ENCODE results near the gene LINC01488.

The LINC01488 gene

GRCh38 chr11:69496202-69496557 is 14.7 kb downstream of the LINC01488 start:
- TF ChIP-seq TCF4 (CRISPR knock-in tag; IDR thresholded peaks at IDR 0.05; ENCODE audit: borderline replicate concordance), result no peak
- ATAC-seq, result no peak

- TF ChIP-seq RARB (CRISPR knock-in tag; IDR thresholded peaks at IDR 0.05) (no peak), ZFP30 (CRISPR knock-in tag; IDR thresholded peaks at IDR 0.05) (no peak), GLIS3 (CRISPR knock-in tag; IDR thresholded peaks at IDR 0.05) (no peak), PATZ1 (CRISPR knock-in tag; IDR thresholded peaks at IDR 0.05; ENCODE audit: borderline replicate concordance) (no peak), CREB5 (CRISPR knock-in tag; IDR thresholded peaks at IDR 0.05; ENCODE audit: low read depth) (no peak), ZNF565 (CRISPR knock-in tag; conservative IDR thresholded peaks at IDR 0.05; ENCODE audit: low read depth) (no peak), SNAI2 (CRISPR knock-in tag; IDR thresholded peaks at IDR 0.05) (no peak), ZNF8 (CRISPR knock-in tag; IDR thresholded peaks at IDR 0.05) (no peak), ZFP3 (CRISPR knock-in tag; IDR thresholded peaks at IDR 0.05) (no peak), OSR1 (CRISPR knock-in tag; IDR thresholded peaks at IDR 0.05) (no peak)
- ATAC-seq, result peak; percentile 61
Measured at GRCh38 chr11:69496631-69497220, 15.3 kb downstream of the LINC01488 start.

- ATAC-seq, result peak; percentile 99
- TF ChIP-seq ZFP3 (CRISPR knock-in tag; IDR thresholded peaks at IDR 0.05) (0 out of 2 replicates have a peak, but pooled peaks have one; percentile 33), BACH2 (CRISPR knock-in tag; IDR thresholded peaks at IDR 0.05; ENCODE audit: borderline replicate concordance) (no peak), CSDC2 (CRISPR knock-in tag; IDR thresholded peaks at IDR 0.05) (peak; percentile 84; the same call in 1 of the 2 replicates), ZFP30 (CRISPR knock-in tag; IDR thresholded peaks at IDR 0.05) (no peak), PATZ1 (CRISPR knock-in tag; IDR thresholded peaks at IDR 0.05; ENCODE audit: borderline replicate concordance) (0 out of 2 replicates have a peak, but pooled peaks have one; percentile 85), ISL1 (CRISPR knock-in tag; IDR thresholded peaks at IDR 0.05) (peak; percentile 48; the same call in 1 of the 2 replicates), POU6F1 (CRISPR knock-in tag; IDR thresholded peaks at IDR 0.05; ENCODE audit: borderline replicate concordance, low read depth) (0 out of 2 replicates have a peak, but pooled peaks have one; percentile 68), CREB5 (CRISPR knock-in tag; IDR thresholded peaks at IDR 0.05; ENCODE audit: low read depth) (peak; percentile 94)
Measured at GRCh38 chr11:69497221-69497787, 15.8 kb downstream of the LINC01488 start.

GRCh38 chr11:69498614-69499175 is 17.2 kb downstream of the LINC01488 start:
- no peak for ATAC-seq
- TF ChIP-seq PPARA (CRISPR knock-in tag; IDR thresholded peaks at IDR 0.05; ENCODE audit: borderline replicate concordance), result no peak
- TF ChIP-seq GLIS3 (CRISPR knock-in tag; IDR thresholded peaks at IDR 0.05), result no peak
- TF ChIP-seq ZNF70 (CRISPR knock-in tag; IDR thresholded peaks at IDR 0.05), result no peak
- no peak for TF ChIP-seq ZFP30 (CRISPR knock-in tag; IDR thresholded peaks at IDR 0.05)
- no peak for TF ChIP-seq RARB (CRISPR knock-in tag; IDR thresholded peaks at IDR 0.05)
- no peak for TF ChIP-seq ZNF8 (CRISPR knock-in tag; IDR thresholded peaks at IDR 0.05)
- TF ChIP-seq CREB5 (CRISPR knock-in tag; IDR thresholded peaks at IDR 0.05; ENCODE audit: low read depth), result no peak
- TF ChIP-seq PATZ1 (CRISPR knock-in tag; IDR thresholded peaks at IDR 0.05; ENCODE audit: borderline replicate concordance), result no peak
- no peak for TF ChIP-seq OSR1 (CRISPR knock-in tag; IDR thresholded peaks at IDR 0.05)
- no peak for TF ChIP-seq ISL1 (CRISPR knock-in tag; IDR thresholded peaks at IDR 0.05)
- TF ChIP-seq TSHZ2 (CRISPR knock-in tag; IDR thresholded peaks at IDR 0.05), result no peak
- no peak for TF ChIP-seq BACH2 (CRISPR knock-in tag; IDR thresholded peaks at IDR 0.05; ENCODE audit: borderline replicate concordance)
